Osteoblast (primary cell): ENCODE data around the gene ATP8A1. TPM values are rescaled to one million over a fixed set of nuclear protein-coding genes. Genes with fewer than 3 reads are reported as not detected.
A peak's percentile ranks its signal among the peaks of the same experiment; 100 is the strongest.

Experiments
- DNase-seq: peaks from one replicate; pipeline ENCODE4 v3.0.0; 2011; ENCODE audit warnings: low spot score, mixed read lengths; ENCODE audit not compliant: insufficient read length; ENCODE audit errors: missing footprints
- H2AFZ ChIP-seq: 2 replicates; pipeline ENCODE4 v1.6.0; 2011; ENCODE audit warnings: mild to moderate bottlenecking, low read length
- H3K27ac ChIP-seq: 2 replicates; pipeline ENCODE4 v1.5.1; 2011; ENCODE audit warnings: mild to moderate bottlenecking, low read depth, low read length, moderate library complexity
- H3K27me3 ChIP-seq: 2 replicates; pipeline ENCODE4 v1.6.0; 2012; ENCODE audit warnings: mild to moderate bottlenecking, control low read depth, inconsistent platforms, low read length, moderate library complexity; ENCODE audit not compliant: insufficient read depth
- H3K36me3 ChIP-seq: 2 replicates; pipeline ENCODE4 v1.5.1; 2011; ENCODE audit warnings: mild to moderate bottlenecking, low read length, control low read depth, moderate library complexity; ENCODE audit not compliant: insufficient read depth
- H3K4me1 ChIP-seq: 2 replicates; pipeline ENCODE4 v1.5.1; 2011; ENCODE audit warnings: mild to moderate bottlenecking, low read length, control low read depth, moderate library complexity; ENCODE audit not compliant: insufficient read depth
- H3K4me2 ChIP-seq: 2 replicates; pipeline ENCODE4 v1.6.0; 2011; ENCODE audit warnings: mild to moderate bottlenecking, low read length; ENCODE audit not compliant: insufficient read depth
- H3K4me3 ChIP-seq: fragments of 200-600 bp; sonication (generic); 3 replicates; pipeline ENCODE4 v1.5.1; 2012; ENCODE audit warnings: mild to moderate bottlenecking, low read length, inconsistent platforms; ENCODE audit not compliant: insufficient read depth
- H3K79me2 ChIP-seq: 2 replicates; pipeline ENCODE4 v1.6.0; 2012; ENCODE audit warnings: mild to moderate bottlenecking, low read length, control low read depth, inconsistent platforms; ENCODE audit not compliant: insufficient read depth
- H3K9me3 ChIP-seq: 2 replicates; pipeline ENCODE4 v1.5.1; 2011; ENCODE audit warnings: low read depth, low read length, control low read depth
- H4K20me1 ChIP-seq: 2 replicates; pipeline ENCODE4 v1.6.0; 2012; ENCODE audit warnings: mild to moderate bottlenecking, low read length, control low read depth; ENCODE audit not compliant: insufficient read depth
- total RNA-seq: library from RNA; depleted of rRNA; stranded (reverse); fragments of >200 nt; gene quantifications from 2 replicates; pipeline ENCODE4 v1.2.3, GENCODE V29; 2012
- TF ChIP-seq, protein P1 (sequence below): IDR thresholded peaks from 2 replicates; pipeline ENCODE4 v1.5.1; 2011; ENCODE audit warnings: mild to moderate bottlenecking, low read depth, low read length, moderate library complexity; ENCODE audit errors: extremely low read depth

The ATP8A1 gene
- total RNA-seq, 1 donor, result 2.5 TPM

GRCh38 chr4:42573249-42573648, 83.7 kb downstream of the ATP8A1 start:
- no peak overlapping the region for H3K4me3 ChIP-seq
- DNase-seq, result no peak
- no peaks in the 10 kb centered on the region for H3K4me1 ChIP-seq
- H3K27me3 ChIP-seq, result no peaks in the 10 kb centered on the region
- no peaks in the 10 kb centered on the region for H3K79me2 ChIP-seq
- H2AFZ ChIP-seq, result no peak overlapping the region
- H3K36me3 ChIP-seq, result no peaks in the 10 kb centered on the region
- TF ChIP-seq, protein P1, sequence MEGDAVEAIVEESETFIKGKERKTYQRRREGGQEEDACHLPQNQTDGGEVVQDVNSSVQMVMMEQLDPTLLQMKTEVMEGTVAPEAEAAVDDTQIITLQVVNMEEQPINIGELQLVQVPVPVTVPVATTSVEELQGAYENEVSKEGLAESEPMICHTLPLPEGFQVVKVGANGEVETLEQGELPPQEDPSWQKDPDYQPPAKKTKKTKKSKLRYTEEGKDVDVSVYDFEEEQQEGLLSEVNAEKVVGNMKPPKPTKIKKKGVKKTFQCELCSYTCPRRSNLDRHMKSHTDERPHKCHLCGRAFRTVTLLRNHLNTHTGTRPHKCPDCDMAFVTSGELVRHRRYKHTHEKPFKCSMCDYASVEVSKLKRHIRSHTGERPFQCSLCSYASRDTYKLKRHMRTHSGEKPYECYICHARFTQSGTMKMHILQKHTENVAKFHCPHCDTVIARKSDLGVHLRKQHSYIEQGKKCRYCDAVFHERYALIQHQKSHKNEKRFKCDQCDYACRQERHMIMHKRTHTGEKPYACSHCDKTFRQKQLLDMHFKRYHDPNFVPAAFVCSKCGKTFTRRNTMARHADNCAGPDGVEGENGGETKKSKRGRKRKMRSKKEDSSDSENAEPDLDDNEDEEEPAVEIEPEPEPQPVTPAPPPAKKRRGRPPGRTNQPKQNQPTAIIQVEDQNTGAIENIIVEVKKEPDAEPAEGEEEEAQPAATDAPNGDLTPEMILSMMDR, result no peak
- no peaks in the 10 kb centered on the region for H4K20me1 ChIP-seq
- no peak overlapping the region for H3K27ac ChIP-seq
- no peak overlapping the region for H3K4me2 ChIP-seq
- no peaks in the 10 kb centered on the region for H3K9me3 ChIP-seq

- H3K4me2 ChIP-seq, result no peak overlapping the region
- no peaks in the 10 kb centered on the region for H3K4me1 ChIP-seq
- no peak overlapping the region for H3K27ac ChIP-seq
- H4K20me1 ChIP-seq, result no peaks in the 10 kb centered on the region
- no peak overlapping the region for H2AFZ ChIP-seq
- no peaks in the 10 kb centered on the region for H3K27me3 ChIP-seq
- H3K79me2 ChIP-seq, result no peaks in the 10 kb centered on the region
- TF ChIP-seq, protein P1, result no peak
- H3K4me3 ChIP-seq, result no peak overlapping the region
- H3K9me3 ChIP-seq, result no peaks in the 10 kb centered on the region
- no peaks in the 10 kb centered on the region for H3K36me3 ChIP-seq
- DNase-seq, result no peak
Observed at GRCh38 chr4:42570221-42570620, 86.7 kb downstream of the ATP8A1 start.

- H3K27me3 ChIP-seq, result no peaks in the 10 kb centered on the region
- H3K36me3 ChIP-seq, result no peaks in the 10 kb centered on the region
- no peaks in the 10 kb centered on the region for H3K79me2 ChIP-seq
- no peak overlapping the region for H3K4me2 ChIP-seq
- H3K9me3 ChIP-seq, result no peaks in the 10 kb centered on the region
- DNase-seq, result peak; percentile 31
- no peaks in the 10 kb centered on the region for H3K4me1 ChIP-seq
- no peak overlapping the region for H3K4me3 ChIP-seq
- TF ChIP-seq, protein P1, result peak; percentile 65
- no peak overlapping the region for H3K27ac ChIP-seq
- no peaks in the 10 kb centered on the region for H4K20me1 ChIP-seq
- H2AFZ ChIP-seq, result no peak overlapping the region
Observed at GRCh38 chr4:42568610-42569207, 88.2 kb downstream of the ATP8A1 start.

DNA sequence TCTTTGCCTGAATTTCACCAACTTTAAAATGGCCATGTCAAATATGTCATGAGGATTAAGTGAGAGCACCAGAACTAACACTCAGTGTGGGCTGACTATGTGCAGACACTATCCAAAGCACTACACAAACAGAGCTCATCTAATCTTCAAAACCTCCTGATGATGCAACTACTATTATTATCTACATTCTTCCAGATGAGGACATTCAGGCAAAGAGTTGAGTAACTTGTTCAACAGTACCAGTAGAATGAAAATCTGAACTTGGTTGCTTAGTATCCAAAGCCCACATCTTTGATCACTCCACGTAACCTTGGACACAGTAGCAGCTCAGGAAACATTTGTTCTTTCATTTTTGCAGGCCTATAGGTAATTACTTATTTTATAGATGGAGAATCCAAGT, 90.1 kb downstream of the ATP8A1 start:
- H3K79me2 ChIP-seq, result no peaks in the 10 kb centered on the region
- no peak for DNase-seq
- no peak overlapping the region for H2AFZ ChIP-seq
- H3K27ac ChIP-seq, result no peak overlapping the region
- H3K36me3 ChIP-seq, result no peaks in the 10 kb centered on the region
- no peaks in the 10 kb centered on the region for H4K20me1 ChIP-seq
- TF ChIP-seq, protein P1, result no peak
- no peaks in the 10 kb centered on the region for H3K9me3 ChIP-seq
- H3K27me3 ChIP-seq, result no peaks in the 10 kb centered on the region
- no peak overlapping the region for H3K4me3 ChIP-seq
- no peaks in the 10 kb centered on the region for H3K4me1 ChIP-seq
- H3K4me2 ChIP-seq, result no peak overlapping the region
